GM18507 (cell line): Measurements from ENCODE around the gene CCNH.

Experiments used
- DNase-seq: peaks from one replicate; pipeline ENCODE4 v3.0.0; 2011; ENCODE audit warnings: low read depth; ENCODE audit not compliant: insufficient read length; ENCODE audit errors: extremely low spot score
- FAIRE-seq: peaks from 2 replicates; lab custom pipeline; 2011; peaks lifted over from hg19 to GRCh38; lab: Jason Lieb, UNC

CCNH gene

GRCh38 chr5:87412630-87413342 is at the start of gene CCNH:
Gene CCNH, minus strand, starts transcription at chr5:87412930. Its CDS starts 136 bp downstream, at chr5:87412794.
- DNase-seq (peak; percentile 82), FAIRE-seq (peak; percentile 99)

- DNase-seq: no peak
- no peak for FAIRE-seq
Observed at GRCh38 chr5:87457706-87458105, 45.0 kb upstream of the CCNH start.

- FAIRE-seq (no peak), DNase-seq (no peak)
Observed at GRCh38 chr5:87453801-87454200, 41.1 kb upstream of the CCNH start.

GRCh38 chr5:87452837-87453236 is 40.1 kb upstream of the CCNH start:
- FAIRE-seq (no peak), DNase-seq (no peak)

- FAIRE-seq (no peak), DNase-seq (no peak)
Observed at GRCh38 chr5:87442419-87442818, 29.7 kb upstream of the CCNH start.

GRCh38 chr5:87438231-87438630 is 25.5 kb upstream of the CCNH start:
- DNase-seq: no peak
- FAIRE-seq: no peak

GRCh38 chr5:87437724-87438123 is 25.0 kb upstream of the CCNH start:
- no peak for DNase-seq
- FAIRE-seq: no peak

- no peak for FAIRE-seq
Observed at GRCh38 chr5:87435144-87435694, 22.5 kb upstream of the CCNH start.

GRCh38 chr5:87434461-87434860 is 21.7 kb upstream of the CCNH start:
- no peak for DNase-seq
- no peak for FAIRE-seq

More at GRCh38 chr5:87435144-87435694, 22.5 kb upstream of the CCNH start:
- DNase-seq: no peak

GRCh38 chr5:87433945-87434344 is 21.2 kb upstream of the CCNH start:
- DNase-seq (no peak), FAIRE-seq (no peak)

- FAIRE-seq: no peak
- no peak for DNase-seq
Observed at GRCh38 chr5:87432460-87432859, 19.7 kb upstream of the CCNH start.

GRCh38 chr5:87430863-87431457 is 18.2 kb upstream of the CCNH start:
- FAIRE-seq (no peak), DNase-seq (no peak)

- FAIRE-seq (no peak), DNase-seq (no peak)
Observed at GRCh38 chr5:87423755-87424154, 11.0 kb upstream of the CCNH start.

GRCh38 chr5:87421307-87421706 is 8.6 kb upstream of the CCNH start:
- DNase-seq (no peak), FAIRE-seq (no peak)

- no peak for DNase-seq
- FAIRE-seq: no peak
Observed at GRCh38 chr5:87418506-87418905, 5.8 kb upstream of the CCNH start.

- FAIRE-seq: no peak
- DNase-seq: no peak
Observed at GRCh38 chr5:87413343-87413645, 564 bp upstream of the CCNH start.

- peak; percentile 64 for FAIRE-seq
- no peak for DNase-seq
Observed at GRCh38 chr5:87411973-87412629, 629 bp downstream of the CCNH start.

- no peak for FAIRE-seq
- DNase-seq: no peak
Observed at GRCh38 chr5:87411586-87411972, 1.2 kb downstream of the CCNH start.

GRCh38 chr5:87410931-87411330 is 1.8 kb downstream of the CCNH start:
- DNase-seq (no peak), FAIRE-seq (peak; percentile 42)

- FAIRE-seq: no peak
- DNase-seq: no peak
Observed at GRCh38 chr5:87408204-87408603, 4.5 kb downstream of the CCNH start.
